GM12878 (cell line): ENCODE measurements around the gene STAM2. TPM values are rescaled to one million over a fixed set of nuclear protein-coding genes. Genes with fewer than 3 reads are reported as not detected.

ENCODE experiments used
- ATAC-seq: fragments of 200-7000 bp; cut with Tn5 transposase; 3 replicates; pipeline ENCODE4 v1.9.1; 2020; ENCODE audit warnings: mild to moderate bottlenecking, moderate library complexity
- BruUV-seq: library from RNA; stranded (reverse); fragments of 400-500 nt; replicated peaks from 2 replicates; lab custom pipeline; 2021; lab: Mats Ljungman, UMichigan
- CTCF ChIA-PET: fragments of 300-600 bp; sonication (Branson Sonifier 250); formaldehyde crosslinking; extraction: SDS; loops from one replicate; lab custom pipeline; 2021; ENCODE audit warnings: inconsistent platforms; lab: Yijun Ruan, JAX
- POLR2A ChIA-PET: fragments of 350-600 bp; formaldehyde crosslinking; extraction: SDS; loops from one replicate; lab custom pipeline; 2021; ENCODE audit warnings: inconsistent platforms; lab: Charles Lee
- RAD21 ChIA-PET: fragments of 300-600 bp; sonication (Branson Sonifier 250); formaldehyde crosslinking; loops from one replicate; lab custom pipeline; 2023; ENCODE audit warnings: antibody characterized with exemption; ENCODE audit not compliant: unreplicated experiment; lab: Charles Lee
- SMC1A ChIA-PET: fragments of 300-600 bp; sonication (Branson Sonifier 250); formaldehyde crosslinking; loops from one replicate; lab custom pipeline; 2023; ENCODE audit not compliant: unreplicated experiment, uncharacterized antibody; lab: Charles Lee
- DNase-seq: peaks from one replicate; pipeline ENCODE4 v3.0.0-alpha.2; 2011; ENCODE audit warnings: low read depth, low spot score
- FAIRE-seq: peaks from 3 replicates; lab custom pipeline; 2011; peaks lifted over from hg19 to GRCh38; lab: Jason Lieb, UNC
- H2AFZ ChIP-seq: 2 replicates; pipeline ENCODE4 v1.6.0; 2011; ENCODE audit warnings: low read depth, low read length, control low read depth; ENCODE audit not compliant: control insufficient read depth
- H3K27ac ChIP-seq: 2 replicates; pipeline ENCODE4 v1.5.1; 2011; ENCODE audit warnings: control low read depth; ENCODE audit not compliant: control insufficient read depth, insufficient read depth
- H3K27me3 ChIP-seq, 2 experiments: replicated peaks in 1 of 2; 2 replicates each; pipeline versions ENCODE4 v1.6.0 to v1.6.1; 2011; ENCODE audit warnings: low read length in 1 of 2; ENCODE audit not compliant: control insufficient read depth in 2 of 2, insufficient read depth in 2 of 2
- H3K36me3 ChIP-seq, 2 experiments: 2 replicates each; pipeline ENCODE4 v1.5.1; 2011; ENCODE audit warnings: low read length in 1 of 2; ENCODE audit not compliant: control insufficient read depth in 2 of 2, insufficient read depth in 2 of 2
- H3K4me1 ChIP-seq: 2 replicates; pipeline ENCODE4 v1.6.1; 2011; ENCODE audit warnings: mild to moderate bottlenecking, low read length, moderate library complexity, mixed read lengths; ENCODE audit not compliant: control insufficient read depth, insufficient read depth
- H3K4me2 ChIP-seq: 2 replicates; pipeline ENCODE4 v1.6.0; 2011; ENCODE audit warnings: control low read depth; ENCODE audit not compliant: control insufficient read depth, insufficient read depth
- H3K4me3 ChIP-seq: fragments of 200-600 bp; sonication (generic); 2 replicates; pipeline ENCODE4 v1.5.1; 2016
- H3K79me2 ChIP-seq: 2 replicates; pipeline ENCODE4 v1.6.0; 2011; ENCODE audit warnings: low read length; ENCODE audit not compliant: control insufficient read depth, insufficient read depth
- H3K9ac ChIP-seq: 2 replicates; pipeline ENCODE4 v1.8.0; 2011; ENCODE audit warnings: low read length, control low read depth, mixed read lengths; ENCODE audit not compliant: control insufficient read depth, insufficient read depth
- H3K9me3 ChIP-seq: replicated peaks from 3 replicates; pipeline ENCODE4 v1.5.1; 2011; ENCODE audit warnings: mild to moderate bottlenecking, low read length; ENCODE audit not compliant: control insufficient read depth, insufficient read depth
- H4K20me1 ChIP-seq: 2 replicates; pipeline ENCODE4 v1.6.0; 2011; ENCODE audit not compliant: control insufficient read depth, insufficient read depth
- CHD2 ChIP-seq: IDR thresholded peaks from 2 replicates; pipeline ENCODE4 v1.6.1; 2011; ENCODE audit warnings: low read depth, low read length, improper control_type of control experiment, borderline replicate concordance
- CHD4 ChIP-seq: fragments of 200-600 bp; sonication (generic); IDR thresholded peaks from 2 replicates; pipeline ENCODE4 v1.6.1; 2016; ENCODE audit warnings: mild to moderate bottlenecking
- IKZF1 ChIP-seq: fragments of 450-650 bp; conservative IDR thresholded peaks from 2 replicates; pipeline ENCODE4 v1.6.1; 2017; ENCODE audit warnings: antibody characterized with exemption, mild to moderate bottlenecking
- IKZF2 ChIP-seq, 2 experiments: fragments of 450-650 bp; IDR thresholded peaks; 2 replicates each; pipeline ENCODE4 v1.6.1; 2017; ENCODE audit warnings: mild to moderate bottlenecking in 2 of 2, moderate library complexity in 2 of 2
- JUND ChIP-seq: IDR thresholded peaks from 2 replicates; pipeline ENCODE4 v1.6.1; 2012; ENCODE audit warnings: low read depth, mild to moderate bottlenecking, low read length, improper control_type of control experiment, moderate library complexity
- KAT2A ChIP-seq: conservative IDR thresholded peaks from 2 replicates; pipeline ENCODE4 v1.6.1; 2011; ENCODE audit warnings: low read depth, low read length; ENCODE audit not compliant: control insufficient read depth
- KDM1A ChIP-seq: fragments of 200-600 bp; sonication (generic); IDR thresholded peaks from 2 replicates; pipeline ENCODE4 v1.6.1; 2016; ENCODE audit warnings: borderline replicate concordance
- NFYB ChIP-seq: IDR thresholded peaks from 2 replicates; pipeline ENCODE4 v1.6.1; 2011; ENCODE audit warnings: low read depth, mild to moderate bottlenecking, low read length, improper control_type of control experiment, moderate library complexity; ENCODE audit not compliant: insufficient read depth
- PKNOX1 ChIP-seq: fragments of 450-650 bp; IDR thresholded peaks from 2 replicates; pipeline ENCODE4 v1.6.1; 2016; ENCODE audit warnings: mild to moderate bottlenecking
- RELA ChIP-seq: fragments of 450-650 bp; IDR thresholded peaks from 2 replicates; pipeline ENCODE4 v1.8.0; 2014; ENCODE audit warnings: borderline replicate concordance; ENCODE audit not compliant: partially characterized antibody
- WGBS: methylation state at CpG from one replicate; pipeline ENCODE4 v1.1.6; 2016; ENCODE audit warnings: low lambda C conversion rate; ENCODE audit not compliant: insufficient replicate concordance, insufficient coverage; ENCODE audit errors: missing lambda C conversion rate; 5-methylcytosine and 5-hydroxymethylcytosine counted together
- in situ Hi-C: fragments of 300-500 bp; cut with MboI; formaldehyde crosslinking; loops from 9 replicates; pipeline ENCODE4 v1.14.3; 2018; ENCODE audit warnings: mixed read lengths
- intact Hi-C: fragments of 100-400 bp; cut with micrococcal nuclease; formaldehyde crosslinking; loops from one replicate; pipeline ENCODE4 v1.14.2; 2022; ENCODE audit not compliant: unreplicated experiment
- polyA plus RNA-seq, 11 experiments: library from polyadenylated mRNA; depleted of rRNA in 4 of 11; unstranded in 6 of 11; stranded (reverse) in 5 of 11; fragments of >200 nt; fragmentation: Nextera tagmentation in 4 of 11; fragmentation: Illumina TruSeq in 1 of 11; extraction: Ambion mirVana in 4 of 11; extraction: Trizol in 1 of 11; gene quantifications; 1 replicate in 1 of 11; 2 replicates in 10 of 11; pipeline versions ENCODE4 v1.2.1 to v1.2.3, GENCODE V29; 2011 to 2016; ENCODE audit warnings: inconsistent platforms in 2 of 11, missing spikeins in 2 of 11, low read depth in 1 of 11
- total RNA-seq, 4 experiments: library from RNA; depleted of rRNA in 3 of 4; stranded (reverse); fragments of >200 nt in 3 of 4; fragmentation: Illumina TruSeq in 1 of 4; extraction: Trizol in 1 of 4; gene quantifications; 2 replicates each; pipeline versions ENCODE4 v1.2.1 to v1.2.3, GENCODE V29; 2013 to 2021

The STAM2 gene
- total and polyA plus RNA-seq, 10 of the 15 experiments (the other 5 are each of a cell fraction or from before 2014, with no cell fraction given) = 4.4 to 21.6 (median 16.2) TPM

- in situ Hi-C loops = no loop called here
- no peak for FAIRE-seq
- no TSS peak for BruUV-seq
These were observed 97.5 kb downstream of the STAM2 start for GRCh38 chr2:152078023-152078422.

More at GRCh38 chr2:152078023-152078422, 97.5 kb downstream of the STAM2 start:
- 82% methylated on average over 9 of the region's 9 CpGs for WGBS
- no peaks in the 10 kb centered on the region for H3K27me3 ChIP-seq
- ChIA-PET CTCF (interaction anchor here (0.8 kb wide), 1 partner anchor 17 kb away, joined by 4 read pairs; no protein-coding TSS in a partner anchor), SMC1A (interaction anchor here (0.8 to 1.2 kb wide), 2 partner anchors 14 to 32 kb away, joined by 3 read pairs; no protein-coding TSS in a partner anchor), POLR2A (no interaction called here), RAD21 (no interaction called here)
- H3K27ac ChIP-seq = no peak overlapping the region
- no peaks in the 10 kb centered on the region for H3K79me2 ChIP-seq
- H4K20me1 ChIP-seq = no peaks in the 10 kb centered on the region
- no peak overlapping the region for H3K4me3 ChIP-seq
- peaks cover 6% of the 10 kb centered on the region; the same call in 1 of the 2 replicates for H3K4me1 ChIP-seq
- DNase-seq (no peak), ATAC-seq (no peak)
- H3K9me3 ChIP-seq = no peaks in the 10 kb centered on the region
- TF ChIP-seq IKZF2 (IDR thresholded peaks at IDR 0.05) (no peak), KDM1A (no peak), JUND (no peak), PKNOX1 (no peak), CHD2 (no peak), IKZF1 (no peak), RELA (no peak), KAT2A (no peak), CHD4 (no peak), NFYB (no peak)
- no peaks in the 10 kb centered on the region for H3K36me3 ChIP-seq
- no peak overlapping the region for H3K4me2 ChIP-seq
- no peak overlapping the region for H3K9ac ChIP-seq
- no peak overlapping the region for H2AFZ ChIP-seq
- intact Hi-C loops = no loop called here
